GM23338 (cell line): ENCODE measurements around the gene USP38. TPM values are rescaled to one million over a fixed set of nuclear protein-coding genes. Genes with fewer than 3 reads are reported as not detected.

Experiments
- polyA plus RNA-seq: library from polyadenylated mRNA; unstranded; fragments of >200 nt; fragmentation: Nextera tagmentation; extraction: Ambion mirVana; gene quantifications from 2 replicates; pipeline ENCODE4 v1.2.1, GENCODE V29; 2016
- total RNA-seq: library from RNA; depleted of rRNA; stranded (reverse); fragments of >200 nt; shearing (Covaris generic); gene quantifications from 2 replicates; pipeline ENCODE4 v1.2.3, GENCODE V29; 2014; rRNA removed

USP38 gene
- total and polyA plus RNA-seq, 2 experiments from 2014 or later = 3.7 to 16.5 TPM

Other genes starting within 250 kb of the USP38 start
- 18.4 and 32.6 TPM in 2 replicates for gene GAB1, start 152.0 kb downstream of the USP38 start, total RNA-seq
- 3.6 and 4.0 TPM in 2 replicates for gene GAB1, start 152.0 kb downstream of the USP38 start, polyA plus RNA-seq